ENCODE data around the gene SHC4. TPM values are rescaled to one million over a fixed set of nuclear protein-coding genes. Genes with fewer than 3 reads are reported as not detected.

The SHC4 gene, protein sequence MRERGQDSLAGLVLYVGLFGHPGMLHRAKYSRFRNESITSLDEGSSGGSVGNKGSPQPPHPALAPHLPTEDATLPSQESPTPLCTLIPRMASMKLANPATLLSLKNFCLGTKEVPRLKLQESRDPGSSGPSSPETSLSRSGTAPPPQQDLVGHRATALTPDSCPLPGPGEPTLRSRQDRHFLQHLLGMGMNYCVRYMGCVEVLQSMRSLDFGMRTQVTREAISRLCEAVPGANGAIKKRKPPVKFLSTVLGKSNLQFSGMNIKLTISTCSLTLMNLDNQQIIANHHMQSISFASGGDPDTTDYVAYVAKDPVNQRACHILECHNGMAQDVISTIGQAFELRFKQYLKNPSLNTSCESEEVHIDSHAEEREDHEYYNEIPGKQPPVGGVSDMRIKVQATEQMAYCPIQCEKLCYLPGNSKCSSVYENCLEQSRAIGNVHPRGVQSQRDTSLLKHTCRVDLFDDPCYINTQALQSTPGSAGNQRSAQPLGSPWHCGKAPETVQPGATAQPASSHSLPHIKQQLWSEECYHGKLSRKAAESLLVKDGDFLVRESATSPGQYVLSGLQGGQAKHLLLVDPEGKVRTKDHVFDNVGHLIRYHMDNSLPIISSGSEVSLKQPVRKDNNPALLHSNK
- total RNA-seq, result under 1 TPM; 0.30 to 0.50 TPM

DNA sequence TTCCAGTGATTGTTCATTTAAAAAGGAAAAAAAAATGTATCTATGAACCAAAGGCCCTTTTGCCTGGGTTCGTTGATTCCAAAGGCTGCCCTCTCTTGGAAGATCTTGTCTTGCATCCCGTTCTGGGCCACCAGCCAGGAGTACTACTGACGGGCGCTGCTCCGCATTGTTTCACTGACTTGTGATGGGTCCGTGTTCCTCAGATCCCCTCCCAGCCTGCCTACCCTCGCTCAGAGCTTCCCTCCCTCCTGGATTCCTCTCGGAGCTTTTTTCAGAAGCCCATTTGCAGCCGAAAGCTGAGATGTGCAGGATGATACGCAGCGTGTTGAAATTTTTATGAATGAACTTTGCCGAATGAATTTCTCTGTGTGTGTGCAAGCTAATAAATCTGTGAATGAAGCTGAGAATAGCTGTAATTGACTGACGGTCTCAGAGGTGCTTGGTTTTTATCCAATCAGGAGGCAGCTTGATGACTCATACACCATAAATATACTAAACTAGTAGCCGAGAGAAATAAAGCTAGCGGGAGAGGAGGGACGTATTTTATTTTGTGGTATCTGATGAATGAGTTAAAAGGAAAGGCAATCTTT, at the start of gene SHC4:
Gene SHC4 (minus strand): TSS at position 396 of the 590 bp plus-strand sequence. CDS start 904 bp downstream, outside the sequence.
- peak within 1 kb of the TSS; percentile 39 for H3K4me3 ChIP-seq
- H3K27me3 ChIP-seq, result peaks cover 8% of the 10 kb centered on the region
- H3K9ac ChIP-seq (ENCODE audit: low read depth in 2 of 2, low read length in 2 of 2), result peak within 1 kb of the TSS; percentile 14 to 31
- TF ChIP-seq, protein P1, sequence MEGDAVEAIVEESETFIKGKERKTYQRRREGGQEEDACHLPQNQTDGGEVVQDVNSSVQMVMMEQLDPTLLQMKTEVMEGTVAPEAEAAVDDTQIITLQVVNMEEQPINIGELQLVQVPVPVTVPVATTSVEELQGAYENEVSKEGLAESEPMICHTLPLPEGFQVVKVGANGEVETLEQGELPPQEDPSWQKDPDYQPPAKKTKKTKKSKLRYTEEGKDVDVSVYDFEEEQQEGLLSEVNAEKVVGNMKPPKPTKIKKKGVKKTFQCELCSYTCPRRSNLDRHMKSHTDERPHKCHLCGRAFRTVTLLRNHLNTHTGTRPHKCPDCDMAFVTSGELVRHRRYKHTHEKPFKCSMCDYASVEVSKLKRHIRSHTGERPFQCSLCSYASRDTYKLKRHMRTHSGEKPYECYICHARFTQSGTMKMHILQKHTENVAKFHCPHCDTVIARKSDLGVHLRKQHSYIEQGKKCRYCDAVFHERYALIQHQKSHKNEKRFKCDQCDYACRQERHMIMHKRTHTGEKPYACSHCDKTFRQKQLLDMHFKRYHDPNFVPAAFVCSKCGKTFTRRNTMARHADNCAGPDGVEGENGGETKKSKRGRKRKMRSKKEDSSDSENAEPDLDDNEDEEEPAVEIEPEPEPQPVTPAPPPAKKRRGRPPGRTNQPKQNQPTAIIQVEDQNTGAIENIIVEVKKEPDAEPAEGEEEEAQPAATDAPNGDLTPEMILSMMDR (IDR thresholded peaks at IDR 0.05), result no peak
- no peaks in the 10 kb centered on the region for H3K36me3 ChIP-seq
- peak; percentile 54 for DNase-seq
- no peak within 1 kb of the TSS for H3K27ac ChIP-seq
- intact Hi-C loops (cut with DNase I), result no loop called here
- peaks cover 10% of the 10 kb centered on the region for H3K4me1 ChIP-seq
- no peaks in the 10 kb centered on the region for H3K9me3 ChIP-seq

DNA sequence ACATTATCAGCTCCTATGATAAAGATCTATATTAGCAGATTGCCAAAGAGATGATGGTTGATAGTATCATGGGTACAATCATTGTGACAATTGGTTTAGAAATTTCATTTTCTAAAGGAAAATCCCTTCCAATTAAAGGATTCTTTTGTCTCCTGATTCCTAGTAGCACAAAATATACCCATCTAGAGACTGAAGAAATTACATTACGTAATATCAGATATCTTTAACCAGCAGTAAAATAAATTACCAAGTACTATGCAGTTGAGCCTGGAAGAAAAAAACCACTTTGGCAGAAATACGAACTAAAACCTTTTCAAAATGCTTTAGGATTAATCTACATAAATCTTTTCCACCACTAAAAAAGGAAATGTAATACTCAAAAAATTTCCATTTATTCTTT, 35.6 kb upstream of the SHC4 start:
- intact Hi-C loops (cut with DNase I), result no loop called here
- no peak for DNase-seq

DNA sequence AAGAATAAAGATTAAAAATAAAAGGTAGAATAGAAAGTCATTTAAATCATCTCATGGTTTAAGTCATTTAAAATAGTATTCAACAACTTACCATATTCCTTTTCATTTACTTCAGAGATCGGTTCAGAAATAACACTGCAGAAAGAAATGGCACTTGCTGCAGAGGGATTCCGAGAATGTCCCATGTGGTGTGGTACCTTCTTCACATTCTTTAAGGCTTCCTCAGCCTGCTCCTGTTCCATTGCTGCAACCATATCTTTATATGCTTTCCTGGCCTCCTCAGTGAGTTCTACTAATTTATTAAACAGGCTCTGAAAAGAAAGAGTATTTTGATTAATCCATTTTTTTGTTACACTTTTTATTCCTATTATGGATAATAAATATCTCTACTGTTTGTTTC, 32.6 kb upstream of the SHC4 start:
- no peak overlapping the region for H3K9ac ChIP-seq (ENCODE audit: low read depth in 2 of 2, low read length in 2 of 2)
- peaks cover 5% of the 10 kb centered on the region for H3K36me3 ChIP-seq
- no peaks in the 10 kb centered on the region for H3K9me3 ChIP-seq
- no peak overlapping the region for H3K27ac ChIP-seq
- no peak overlapping the region for H3K4me3 ChIP-seq
- intact Hi-C loops (cut with DNase I), result no loop called here
- TF ChIP-seq, protein P1 (IDR thresholded peaks at IDR 0.05), result no peak
- H3K4me1 ChIP-seq, result no peaks in the 10 kb centered on the region
- DNase-seq, result no peak
- H3K27me3 ChIP-seq, result no peaks in the 10 kb centered on the region

More for the DNA sequence above, 35.6 kb upstream of the SHC4 start:
- Histone ChIP-seq H3K9ac (ENCODE audit: low read depth in 2 of 2, low read length in 2 of 2) (no peak overlapping the region), H3K4me3 (no peak overlapping the region), H3K27ac (no peak overlapping the region), H3K9me3 (no peaks in the 10 kb centered on the region), H3K36me3 (no peaks in the 10 kb centered on the region), H3K4me1 (no peaks in the 10 kb centered on the region), H3K27me3 (no peaks in the 10 kb centered on the region)
- TF ChIP-seq, protein P1 (IDR thresholded peaks at IDR 0.05), result no peak

DNA sequence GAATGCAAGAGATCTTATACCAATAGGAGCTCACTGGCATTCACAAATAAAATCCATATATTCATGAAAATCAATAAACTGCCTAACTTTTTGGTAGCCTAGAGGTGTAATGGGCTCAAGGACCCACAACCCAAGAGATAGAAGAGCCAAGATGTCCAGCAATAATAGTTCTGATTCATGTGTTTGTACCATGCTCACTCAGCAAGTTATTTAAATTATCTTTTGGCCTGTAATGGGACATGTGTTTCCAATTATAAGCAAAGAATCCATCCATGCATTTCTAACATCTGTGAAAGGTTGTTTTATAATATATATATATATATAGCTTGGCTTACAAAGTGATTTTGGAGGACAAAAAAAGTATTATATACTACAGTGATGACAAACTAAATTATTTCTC, 29.7 kb upstream of the SHC4 start:
- no peak for DNase-seq
- H3K9me3 ChIP-seq, result no peaks in the 10 kb centered on the region
- no peak overlapping the region for H3K9ac ChIP-seq (ENCODE audit: low read depth in 2 of 2, low read length in 2 of 2)
- H3K4me1 ChIP-seq, result no peaks in the 10 kb centered on the region
- intact Hi-C loops (cut with DNase I), result no loop called here
- TF ChIP-seq, protein P1 (IDR thresholded peaks at IDR 0.05), result no peak
- no peak overlapping the region for H3K27ac ChIP-seq
- no peaks in the 10 kb centered on the region for H3K27me3 ChIP-seq
- H3K36me3 ChIP-seq, result peaks cover 5% of the 10 kb centered on the region
- H3K4me3 ChIP-seq, result no peak overlapping the region

DNA sequence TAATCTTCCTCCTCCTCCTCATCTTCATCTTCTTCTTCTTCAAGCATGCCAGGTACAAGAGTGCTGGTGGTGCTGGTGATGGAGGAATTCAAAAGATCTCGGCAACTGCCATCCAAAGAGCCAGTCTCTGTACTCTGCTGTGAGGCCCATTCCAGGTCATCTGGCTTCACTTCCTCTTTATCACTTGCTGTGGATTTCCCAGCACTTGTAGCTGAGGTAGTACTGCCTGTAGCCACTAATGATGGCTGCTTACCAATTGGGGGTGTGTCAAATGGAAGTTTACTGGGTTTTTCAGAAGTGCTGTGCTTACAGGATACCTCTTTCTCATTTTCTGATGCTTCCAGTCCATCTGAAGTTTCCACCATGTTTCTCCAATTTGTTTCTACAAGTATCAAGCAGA, 28.8 kb upstream of the SHC4 start:
- no peak overlapping the region for H3K4me3 ChIP-seq
- H3K27me3 ChIP-seq, result no peaks in the 10 kb centered on the region
- H3K4me1 ChIP-seq, result no peaks in the 10 kb centered on the region
- intact Hi-C loops (cut with DNase I), result no loop called here
- H3K9me3 ChIP-seq, result no peaks in the 10 kb centered on the region
- DNase-seq, result no peak
- H3K36me3 ChIP-seq, result peaks cover 5% of the 10 kb centered on the region
- H3K27ac ChIP-seq, result no peak overlapping the region
- TF ChIP-seq, protein P1 (IDR thresholded peaks at IDR 0.05), result no peak
- no peak overlapping the region for H3K9ac ChIP-seq (ENCODE audit: low read depth in 2 of 2, low read length in 2 of 2)

Measured in colonic mucosa (tissue), 4 donors.